Erythroblast (primary cell): ENCODE measurements around the gene EPHA2.

Source experiments
- GATA1 ChIP-seq: IDR thresholded peaks from 2 replicates; pipeline ENCODE4 v1.6.1; 2011; ENCODE audit warnings: low read depth, mild to moderate bottlenecking, control low read depth, low read length, moderate library complexity
- POLR2A ChIP-seq: IDR thresholded peaks from 2 replicates; pipeline ENCODE4 v1.6.1; 2011; ENCODE audit warnings: mild to moderate bottlenecking, low read length

- no peak for TF ChIP-seq POLR2A
- TF ChIP-seq GATA1: no peak
Measured at GRCh38 chr1:16119926-16120325, 35.9 kb downstream of the EPHA2 start.
